Bronchial epithelial cell (primary cell): ENCODE data around the gene CLIC3. TPM values are rescaled to one million over a fixed set of nuclear protein-coding genes. Genes with fewer than 3 reads are reported as not detected.

Source experiments
- DNase-seq: peaks from one replicate; pipeline ENCODE4 v3.0.0-alpha.2; 2010; ENCODE audit warnings: low read depth
- FAIRE-seq: peaks from 2 replicates; lab custom pipeline; 2011; peaks lifted over from hg19 to GRCh38; lab: Jason Lieb, UNC
- H3K27me3 ChIP-seq: 2 replicates; pipeline ENCODE4 v1.5.1; 2011; ENCODE audit warnings: low read length; ENCODE audit not compliant: control insufficient read depth, insufficient read depth
- H3K36me3 ChIP-seq: 2 replicates; pipeline ENCODE4 v1.5.1; 2011; ENCODE audit warnings: low read length; ENCODE audit not compliant: control insufficient read depth, insufficient read depth
- H3K4me3 ChIP-seq: 2 replicates; pipeline ENCODE4 v1.5.1; 2011; ENCODE audit warnings: mild to moderate bottlenecking, low read depth, low read length, control low read depth
- CTCF ChIP-seq: IDR thresholded peaks from 2 replicates; pipeline ENCODE4 v1.5.1; 2011; ENCODE audit warnings: mild to moderate bottlenecking, moderate library complexity, low read length, control low read depth, inconsistent platforms; ENCODE audit not compliant: insufficient read depth, severe bottlenecking
- total RNA-seq: library from RNA; depleted of rRNA; stranded (reverse); fragments of >200 nt; gene quantifications from 2 replicates; pipeline ENCODE4 v1.2.1, GENCODE V29; 2014

CLIC3 gene
- total RNA-seq, 1 donor from 2014 or later, result 2.1 TPM

GRCh38 chr9:137017071-137017470 lies 20.7 kb upstream of the CLIC3 start:
- no peak for TF ChIP-seq CTCF
- DNase-seq (no peak), FAIRE-seq (no peak)
- Histone ChIP-seq H3K36me3 (peaks cover 9% of the 10 kb centered on the region), H3K4me3 (no peak overlapping the region), H3K27me3 (no peaks in the 10 kb centered on the region)

GRCh38 chr9:137016436-137016835 lies 20.1 kb upstream of the CLIC3 start:
- Histone ChIP-seq H3K36me3 (peaks cover 9% of the 10 kb centered on the region), H3K27me3 (no peaks in the 10 kb centered on the region), H3K4me3 (no peak overlapping the region)
- no peak for TF ChIP-seq CTCF
- FAIRE-seq (no peak), DNase-seq (no peak)

- no peak for FAIRE-seq
- TF ChIP-seq CTCF, result no peak
- DNase-seq, result no peak
- H3K36me3 ChIP-seq, result peaks cover 9% of the 10 kb centered on the region
- H3K27me3 ChIP-seq, result no peaks in the 10 kb centered on the region
- no peak overlapping the region for H3K4me3 ChIP-seq
Measured at GRCh38 chr9:137015976-137016375, 19.6 kb upstream of the CLIC3 start.

- no peak overlapping the region for H3K4me3 ChIP-seq
- no peak for FAIRE-seq
- TF ChIP-seq CTCF, result no peak
- DNase-seq, result no peak
- H3K36me3 ChIP-seq, result peaks cover 9% of the 10 kb centered on the region
- H3K27me3 ChIP-seq, result no peaks in the 10 kb centered on the region
Measured at GRCh38 chr9:137015540-137015930, 19.2 kb upstream of the CLIC3 start.

- no peaks in the 10 kb centered on the region for H3K27me3 ChIP-seq
- peaks cover 9% of the 10 kb centered on the region for H3K36me3 ChIP-seq
- no peak for TF ChIP-seq CTCF
- DNase-seq (no peak), FAIRE-seq (no peak)
- H3K4me3 ChIP-seq, result no peak overlapping the region
Measured at GRCh38 chr9:137014776-137015539, 18.6 kb upstream of the CLIC3 start.

GRCh38 chr9:137014166-137014565 lies 17.8 kb upstream of the CLIC3 start:
- Histone ChIP-seq H3K27me3 (no peaks in the 10 kb centered on the region), H3K4me3 (no peak overlapping the region), H3K36me3 (peaks cover 10% of the 10 kb centered on the region)
- TF ChIP-seq CTCF, result no peak
- DNase-seq (no peak), FAIRE-seq (no peak)
